Right hindlimb (tissue), 1 donor: ENCODE data around the gene SDC1.

Experiments used
- DNase-seq: peaks from one replicate; pipeline ENCODE4 v3.0.0-alpha.2; 2018

The SDC1 gene

GRCh38 chr2:20213651-20214565, 11.0 kb downstream of the SDC1 start:
- no peak for DNase-seq

DNA sequence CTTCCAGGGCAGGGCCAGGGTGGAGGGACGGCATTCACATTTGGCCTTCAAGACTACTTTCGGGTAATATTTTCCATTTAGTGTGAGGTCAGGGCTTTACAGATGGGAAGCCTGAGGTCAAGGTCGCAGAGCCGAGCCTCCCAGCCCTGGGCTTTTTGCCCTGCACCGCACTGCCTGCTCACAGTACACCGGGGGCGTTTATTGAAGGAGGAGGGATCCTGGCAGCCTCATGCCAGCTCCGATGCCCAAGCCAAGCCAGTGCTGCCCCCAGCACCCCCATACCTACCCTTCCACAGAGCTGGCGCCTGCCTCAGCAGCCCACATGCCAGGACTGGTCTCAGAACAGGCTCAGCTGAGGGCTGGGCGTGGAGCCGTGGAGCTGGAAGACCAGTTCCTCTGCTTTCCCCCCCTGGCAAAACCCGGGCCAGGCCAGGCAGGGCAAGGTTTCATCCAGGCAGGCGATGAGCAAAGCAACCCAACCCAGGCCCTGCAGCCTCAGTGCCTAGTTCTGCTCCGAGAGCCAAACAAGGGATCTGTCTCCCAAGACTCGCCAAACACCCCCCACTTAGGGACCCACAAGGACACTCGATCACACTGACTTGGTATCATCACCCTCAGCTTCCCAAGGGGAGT, 11.9 kb downstream of the SDC1 start:
- DNase-seq: no peak

DNA sequence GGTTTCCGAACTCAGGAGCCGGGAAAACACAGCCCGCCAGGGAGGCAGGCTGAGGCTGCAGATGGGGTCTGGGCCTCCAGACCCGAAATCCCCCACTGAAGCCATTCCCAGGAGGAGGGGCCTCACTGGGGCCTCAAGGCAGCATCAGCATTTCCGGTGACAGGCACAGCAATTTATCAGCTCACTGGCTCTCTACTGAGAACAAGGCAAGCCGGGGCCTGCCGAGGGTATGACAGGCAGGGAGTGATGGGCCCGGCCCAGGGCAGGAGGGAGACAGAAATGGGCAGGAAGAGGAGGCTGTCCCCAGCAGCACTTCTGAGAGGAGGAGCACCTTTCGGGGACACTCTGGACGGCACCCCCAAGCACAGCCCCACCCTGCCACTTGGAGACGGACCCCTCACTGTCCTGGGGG, 12.5 kb downstream of the SDC1 start:
- no peak for DNase-seq

DNA sequence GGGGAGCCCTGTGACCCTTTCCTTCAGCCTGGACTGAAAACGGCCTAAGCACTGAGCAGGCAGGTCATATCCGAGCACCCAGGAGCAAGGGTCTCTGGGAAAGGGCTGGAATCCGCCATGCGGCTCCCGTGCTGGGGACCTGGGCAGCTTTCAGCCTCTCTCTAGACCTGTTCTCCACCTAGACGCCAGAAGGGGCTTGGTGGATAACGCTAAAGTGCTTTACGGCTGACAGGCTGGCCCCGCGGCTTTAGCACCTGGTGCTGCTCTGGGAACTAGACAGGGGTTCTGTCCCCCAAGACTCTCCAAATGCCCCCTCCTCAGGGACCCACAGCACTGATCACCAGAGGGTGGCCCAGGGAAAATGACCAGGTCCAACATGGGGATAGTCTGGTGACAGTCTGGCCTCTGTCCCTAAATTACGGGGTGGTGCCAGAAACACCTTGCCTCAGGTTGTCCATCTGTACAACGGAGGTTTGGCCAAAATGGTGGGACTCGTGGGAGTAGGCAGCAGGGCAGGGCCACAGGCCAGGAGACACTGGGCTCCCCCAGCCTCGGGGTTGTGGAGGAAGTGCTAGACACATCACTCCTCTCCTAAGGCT, 13.0 kb downstream of the SDC1 start:
- no peak for DNase-seq

GRCh38 chr2:20211420-20211819, 13.5 kb downstream of the SDC1 start:
- DNase-seq: no peak

DNA sequence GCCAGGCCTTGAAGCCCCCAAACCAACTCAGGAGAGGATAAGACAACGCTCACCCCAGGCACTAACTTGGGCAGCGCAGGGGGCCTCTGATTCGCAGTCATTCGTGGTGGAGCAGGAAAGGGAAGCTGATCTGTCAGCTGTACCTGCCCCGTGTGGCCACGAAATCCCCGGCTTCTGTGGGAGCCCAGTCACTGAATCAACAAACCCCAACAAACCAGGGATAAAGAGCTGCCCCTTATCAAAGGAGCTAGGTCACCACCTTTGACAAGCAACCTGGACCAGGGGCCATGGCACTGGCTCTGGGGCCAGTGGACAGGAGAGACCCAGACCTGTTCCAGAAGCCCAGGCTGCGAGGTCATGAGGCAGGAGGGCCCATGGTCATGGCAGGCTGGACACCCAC, 14.5 kb downstream of the SDC1 start:
- no peak for DNase-seq

- no peak for DNase-seq
Measured at GRCh38 chr2:20209373-20210109, 15.4 kb downstream of the SDC1 start.

- DNase-seq: no peak
Measured at GRCh38 chr2:20208476-20208859, 16.5 kb downstream of the SDC1 start.

DNA sequence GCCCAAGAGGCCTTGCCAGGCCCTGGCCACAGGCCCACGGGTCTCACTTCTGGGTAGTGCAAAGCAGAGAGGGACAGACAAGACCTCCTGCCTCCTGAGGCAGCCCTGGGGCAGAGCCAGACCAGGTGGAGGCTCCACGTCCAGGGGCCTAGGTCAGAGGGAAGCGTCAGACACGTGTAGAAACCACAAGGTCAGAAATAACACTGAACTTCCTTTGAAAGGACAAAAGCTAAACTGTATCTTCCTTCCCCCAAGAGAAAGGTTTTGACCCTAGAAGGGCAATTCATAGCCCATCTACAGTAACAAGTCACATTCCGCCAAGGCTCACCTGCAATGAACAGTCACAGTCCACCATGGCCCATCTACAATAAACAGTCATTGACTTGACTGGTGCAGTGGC, 17.9 kb downstream of the SDC1 start:
- DNase-seq: no peak

- DNase-seq: no peak
Measured at GRCh38 chr2:20205915-20206524, 18.9 kb downstream of the SDC1 start.

DNA sequence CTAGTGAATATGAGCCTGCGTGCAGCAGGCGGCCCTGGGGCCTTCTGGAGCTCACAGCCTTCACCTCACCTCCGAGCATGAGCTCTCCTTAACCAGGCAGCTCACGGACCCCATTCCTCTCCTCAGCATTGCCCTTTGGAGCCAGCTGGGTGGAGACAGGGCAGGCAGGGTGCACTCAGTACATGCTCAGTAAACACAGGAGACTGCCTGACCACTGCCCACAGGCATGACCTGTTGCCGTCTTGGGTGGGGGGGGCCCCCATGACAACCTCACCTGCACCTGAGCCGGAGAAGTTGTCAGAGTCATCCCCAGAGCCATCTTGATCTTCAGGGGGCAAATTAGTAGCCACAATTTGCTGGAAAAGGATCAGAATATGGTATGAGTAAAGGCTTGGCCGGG, 19.9 kb downstream of the SDC1 start:
- DNase-seq: no peak

- no peak for DNase-seq
Measured at GRCh38 chr2:20203521-20204225, 21.3 kb downstream of the SDC1 start.

GRCh38 chr2:20203072-20203471, 21.9 kb downstream of the SDC1 start:
- no peak for DNase-seq

- DNase-seq: no peak
Measured at GRCh38 chr2:20201671-20202070, 23.3 kb downstream of the SDC1 start.

GRCh38 chr2:20200697-20201555, 24.0 kb downstream of the SDC1 start:
- DNase-seq: no peak

GRCh38 chr2:20199633-20200270, 25.2 kb downstream of the SDC1 start:
- DNase-seq: no peak

- no peak for DNase-seq
Measured at GRCh38 chr2:20198796-20199632, 25.9 kb downstream of the SDC1 start.

DNA sequence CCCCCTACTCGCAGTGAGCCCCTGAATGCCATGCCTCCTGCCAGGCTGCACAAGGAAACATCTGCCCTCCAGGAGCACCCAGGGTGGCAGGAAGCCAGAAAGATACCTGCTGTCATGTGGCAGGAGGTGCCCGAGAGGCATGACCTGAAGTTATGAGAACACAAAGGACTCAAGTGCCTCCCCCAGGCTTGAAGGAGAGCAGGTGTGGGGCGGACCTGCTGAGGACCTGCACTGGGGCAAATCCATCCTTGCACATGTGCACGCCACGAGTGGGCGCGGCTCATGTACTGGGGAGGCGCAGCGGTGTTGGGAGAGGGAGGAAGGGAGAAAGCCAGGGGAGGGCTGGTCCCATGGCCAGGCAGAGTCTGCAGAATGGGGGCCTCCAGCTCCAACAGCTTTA, 26.9 kb downstream of the SDC1 start:
- DNase-seq: no peak

- DNase-seq: no peak
Measured at GRCh38 chr2:20197192-20197591, 27.7 kb downstream of the SDC1 start.
